Esophagus squamous epithelium (tissue), 4 donors: ENCODE data around the gene CEP164.

ENCODE experiments used
- POLR2A ChIP-seq, 4 donors: fragments of 450-650 bp; IDR thresholded peaks; one replicate each; pipeline ENCODE4 v1.6.1; 2017; ENCODE audit warnings: antibody characterized with exemption in 4 of 4, mild to moderate bottlenecking in 4 of 4, moderate library complexity in 3 of 4
- TF ChIP-seq, protein P1 (sequence below), 6 experiments: fragments of 450-650 bp in 4 of 6; fragments of 200-600 bp in 2 of 6; sonication (generic) in 2 of 6; IDR thresholded peaks; one replicate each; pipeline ENCODE4 v1.5.1; 2016 to 2019; ENCODE audit warnings: antibody characterized with exemption in 6 of 6, mild to moderate bottlenecking in 4 of 6, moderate library complexity in 4 of 6

DNA sequence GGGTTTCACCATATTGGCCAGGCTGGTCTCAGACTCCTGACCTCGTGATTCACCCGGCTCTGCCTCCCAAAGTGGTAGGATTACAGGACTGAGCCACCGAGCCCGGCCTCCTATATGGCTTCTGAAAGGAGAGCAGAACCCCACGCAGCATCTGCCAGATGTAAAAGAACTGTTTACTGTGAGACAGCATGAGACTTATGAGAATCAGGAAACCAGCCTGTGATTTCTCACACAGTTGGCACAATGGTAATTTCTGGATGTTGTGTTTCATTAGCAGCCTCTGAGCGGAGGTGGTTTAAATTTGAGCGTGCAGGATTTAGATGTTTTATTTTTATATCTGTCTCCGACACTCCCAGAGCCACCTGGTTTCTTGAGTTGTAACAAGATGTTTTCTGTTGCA, 33.8 kb downstream of the CEP164 start:
- no peak for TF ChIP-seq POLR2A (IDR thresholded peaks at IDR 0.05)
- TF ChIP-seq, protein P1, sequence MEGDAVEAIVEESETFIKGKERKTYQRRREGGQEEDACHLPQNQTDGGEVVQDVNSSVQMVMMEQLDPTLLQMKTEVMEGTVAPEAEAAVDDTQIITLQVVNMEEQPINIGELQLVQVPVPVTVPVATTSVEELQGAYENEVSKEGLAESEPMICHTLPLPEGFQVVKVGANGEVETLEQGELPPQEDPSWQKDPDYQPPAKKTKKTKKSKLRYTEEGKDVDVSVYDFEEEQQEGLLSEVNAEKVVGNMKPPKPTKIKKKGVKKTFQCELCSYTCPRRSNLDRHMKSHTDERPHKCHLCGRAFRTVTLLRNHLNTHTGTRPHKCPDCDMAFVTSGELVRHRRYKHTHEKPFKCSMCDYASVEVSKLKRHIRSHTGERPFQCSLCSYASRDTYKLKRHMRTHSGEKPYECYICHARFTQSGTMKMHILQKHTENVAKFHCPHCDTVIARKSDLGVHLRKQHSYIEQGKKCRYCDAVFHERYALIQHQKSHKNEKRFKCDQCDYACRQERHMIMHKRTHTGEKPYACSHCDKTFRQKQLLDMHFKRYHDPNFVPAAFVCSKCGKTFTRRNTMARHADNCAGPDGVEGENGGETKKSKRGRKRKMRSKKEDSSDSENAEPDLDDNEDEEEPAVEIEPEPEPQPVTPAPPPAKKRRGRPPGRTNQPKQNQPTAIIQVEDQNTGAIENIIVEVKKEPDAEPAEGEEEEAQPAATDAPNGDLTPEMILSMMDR (IDR thresholded peaks at IDR 0.05) = no peak
